ENCODE data around the gene HMG20B.

HMG20B gene

DNA sequence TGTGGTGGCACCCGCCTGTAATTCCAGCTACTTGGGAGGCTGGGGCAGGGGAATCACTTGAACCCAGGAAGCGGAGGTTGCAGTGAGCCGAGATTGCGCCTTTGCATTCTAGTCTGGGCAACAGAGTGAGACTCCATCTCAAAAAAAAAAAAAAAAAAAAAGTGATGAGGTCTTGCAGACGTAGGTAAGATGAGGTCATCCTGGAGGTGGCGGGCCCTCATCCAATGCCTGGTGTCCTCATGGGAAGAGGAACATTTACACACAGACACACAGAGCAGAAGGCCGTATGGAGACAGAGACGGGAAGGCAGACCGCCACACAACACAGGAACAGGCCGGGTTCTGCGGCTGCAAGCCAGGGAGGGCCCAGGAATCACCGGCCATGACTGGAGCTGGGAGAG is 49.5 kb downstream of the HMG20B start:
- DNase-seq = no peak

DNA sequence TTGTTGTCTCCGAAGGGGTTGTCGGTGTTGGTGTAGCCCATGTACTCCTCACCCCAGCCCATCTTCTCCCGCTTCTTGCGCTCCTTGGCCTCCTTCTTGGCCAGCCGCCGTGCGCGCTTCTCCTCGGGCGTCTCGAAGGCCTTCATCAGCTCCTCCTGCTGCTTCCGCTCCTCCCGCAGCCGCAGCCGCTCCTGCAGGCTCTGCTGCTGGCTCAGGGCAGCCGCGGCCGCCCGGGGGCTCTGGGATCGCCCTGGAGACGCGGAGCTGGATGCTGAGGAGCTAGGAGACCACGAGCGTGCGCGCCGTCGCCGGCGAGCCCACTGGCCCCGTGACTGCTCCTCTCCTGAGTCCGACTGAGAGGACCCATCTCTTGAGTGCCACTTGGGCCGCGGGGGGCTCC is 51.0 kb downstream of the HMG20B start:
- DNase-seq = no peak

DNA sequence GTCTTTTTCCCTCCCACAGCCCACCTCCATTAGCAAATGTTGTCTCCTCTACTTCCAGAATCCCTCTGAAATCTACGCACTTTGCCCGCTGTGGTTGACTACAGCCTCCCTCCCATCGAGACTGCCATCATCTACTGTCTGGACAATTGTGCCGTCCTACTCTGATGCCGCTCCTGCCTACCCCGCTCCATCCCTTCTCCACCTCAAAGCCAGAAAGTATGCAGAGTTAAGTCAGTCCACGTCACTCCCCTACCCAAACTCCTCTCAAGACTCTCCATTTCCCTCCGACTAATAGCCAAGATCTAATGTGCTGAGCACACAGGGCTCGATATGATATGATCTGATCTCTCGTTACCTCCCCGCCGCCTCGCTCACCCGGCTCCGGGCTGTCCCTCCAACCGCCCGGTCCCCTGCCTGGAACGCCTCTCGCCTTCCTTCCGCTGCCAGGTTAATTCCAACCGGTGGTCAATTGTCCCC is 53.3 kb downstream of the HMG20B start:
- DNase-seq = no peak

DNA sequence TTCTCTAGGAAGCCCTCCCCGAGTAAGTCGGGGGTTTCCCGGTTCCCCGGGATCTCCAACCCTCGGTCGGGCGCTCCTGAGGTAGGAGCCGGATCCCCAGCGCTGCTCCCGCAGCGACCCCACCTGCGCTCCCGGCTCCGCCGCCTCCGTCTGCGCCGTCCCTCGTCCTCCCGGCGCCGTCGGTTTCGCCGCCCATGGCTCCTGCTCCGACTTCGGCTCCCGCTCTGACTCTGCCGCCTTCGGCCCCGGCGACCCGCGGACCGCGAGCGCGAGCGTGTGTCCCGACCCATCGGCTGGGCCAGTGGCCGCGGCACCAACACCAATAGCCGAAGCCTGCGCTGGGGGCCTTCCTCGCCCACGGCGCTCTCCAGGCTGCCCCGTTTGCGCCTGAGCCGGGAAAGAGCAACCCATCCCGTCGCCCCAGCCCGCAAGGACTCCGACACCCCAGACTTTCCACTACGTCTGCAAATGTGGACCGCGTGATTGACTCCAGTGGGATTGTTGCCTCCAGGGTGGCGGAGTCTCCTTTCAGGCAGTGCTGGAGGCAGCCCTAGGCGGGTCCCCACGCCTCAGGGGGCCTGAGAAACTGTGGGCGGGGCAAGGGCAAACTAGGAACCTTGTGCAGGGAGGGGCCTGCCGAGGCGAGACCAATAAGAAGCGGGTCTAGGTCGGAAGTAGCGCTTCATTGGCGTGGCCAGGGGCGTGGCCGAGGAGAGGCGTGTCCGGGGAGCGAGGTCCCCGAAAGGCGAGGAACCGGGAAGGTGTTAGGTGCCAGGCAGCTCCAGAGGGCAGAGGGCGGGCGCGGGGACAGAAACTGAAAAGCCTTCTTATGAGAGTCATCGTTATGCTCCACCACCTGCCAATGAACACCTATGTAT is 54.0 kb downstream of the HMG20B start, which contains the start of gene CACTIN:
Gene CACTIN (minus strand): TSS at position 318 of the 878 bp plus-strand sequence. CDS start 28 bp downstream, at position 290.
- DNase-seq = peak; percentile 95 to 98

DNA sequence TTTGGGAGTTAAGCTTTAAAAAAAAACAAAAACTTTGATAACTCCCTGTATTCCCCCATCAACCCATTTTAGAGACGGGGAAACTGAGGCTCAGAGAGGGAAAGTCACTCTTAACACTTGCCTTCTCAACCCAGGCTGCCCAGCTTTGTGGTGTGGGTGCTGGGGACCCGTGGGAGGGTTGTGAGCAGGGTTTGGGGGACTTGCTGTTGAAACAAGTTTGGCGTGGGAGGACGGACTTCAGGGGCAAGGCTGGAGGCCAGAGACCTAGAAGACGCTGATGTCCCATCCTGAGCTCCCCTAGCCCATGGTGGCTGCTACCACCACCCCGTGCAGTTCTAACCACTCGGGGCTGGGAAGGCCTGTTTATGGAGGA is 54.6 kb downstream of the HMG20B start:
- no peak for DNase-seq

All from SHP77 (cell line).